Activated CD4-positive, alpha-beta T cell treated with anti-CD3 and anti-CD28 coated beads for 36 hours (primary cell): ENCODE results near the gene ISCU. TPM values are rescaled to one million over a fixed set of nuclear protein-coding genes. Genes with fewer than 3 reads are reported as not detected.
A peak's percentile ranks its signal among the peaks of the same experiment; 100 is the strongest.
"Not testable (repeated sequence)": the region's sequence is repeated elsewhere in the genome, so short reads cannot be mapped to it uniquely, and the experiment has no call there.

ENCODE experiments used
- ATAC-seq: fragments of 200-7000 bp; cut with Tn5 transposase; one replicate; pipeline ENCODE4 v1.10.0; 2021; ENCODE audit warnings: mild to moderate bottlenecking, moderate library complexity
- CTCF ChIA-PET: fragments of 350-600 bp; sonication (Branson Sonifier 250); formaldehyde crosslinking; loops from one replicate; lab custom pipeline; 2021; ENCODE audit warnings: antibody characterized with exemption; lab: Charles Lee
- POLR2A ChIA-PET: fragments of 350-600 bp; sonication (Branson Sonifier 250); formaldehyde crosslinking; loops from one replicate; lab custom pipeline; 2021; ENCODE audit warnings: antibody characterized with exemption, inconsistent platforms; lab: Charles Lee
- DNase-seq: peaks from one replicate; pipeline ENCODE4 v3.0.0-alpha.2; 2020
- H3K27ac Mint-ChIP-seq: one replicate; pipeline ENCODE4 v1.8.0; 2021; ENCODE audit warnings: mixed read lengths
- H3K27me3 Mint-ChIP-seq: one replicate; pipeline ENCODE4 v1.8.0; 2021; ENCODE audit warnings: mixed read lengths
- H3K36me3 Mint-ChIP-seq: one replicate; pipeline ENCODE4 v1.8.0; 2021; ENCODE audit warnings: low read depth, mixed read lengths
- H3K4me1 Mint-ChIP-seq: one replicate; pipeline ENCODE4 v1.8.0; 2021; ENCODE audit warnings: mixed read lengths
- H3K4me3 Mint-ChIP-seq: one replicate; pipeline ENCODE4 v1.8.0; 2021; ENCODE audit warnings: mild to moderate bottlenecking, moderate library complexity, mixed read lengths
- H3K9me3 Mint-ChIP-seq: one replicate; pipeline ENCODE4 v1.8.0; 2021; ENCODE audit warnings: low read depth, mixed read lengths
- intact Hi-C, 2 experiments: fragments of 100-400 bp; cut with DNase I in 1 of 2; cut with micrococcal nuclease in 1 of 2; formaldehyde crosslinking; loops; one replicate each; pipeline versions ENCODE4 v1.14.2 to v1.15.1; 2022 to 2024; cut with DNase I, micrococcal nuclease
- total RNA-seq, 2 experiments: library from RNA; stranded (reverse); gene quantifications; one replicate each; pipeline ENCODE4 v1.2.3, GENCODE V29; 2021

The ISCU gene
- total RNA-seq, 2 experiments from 2014 or later, result 67.3 to 83.8 TPM

DNA sequence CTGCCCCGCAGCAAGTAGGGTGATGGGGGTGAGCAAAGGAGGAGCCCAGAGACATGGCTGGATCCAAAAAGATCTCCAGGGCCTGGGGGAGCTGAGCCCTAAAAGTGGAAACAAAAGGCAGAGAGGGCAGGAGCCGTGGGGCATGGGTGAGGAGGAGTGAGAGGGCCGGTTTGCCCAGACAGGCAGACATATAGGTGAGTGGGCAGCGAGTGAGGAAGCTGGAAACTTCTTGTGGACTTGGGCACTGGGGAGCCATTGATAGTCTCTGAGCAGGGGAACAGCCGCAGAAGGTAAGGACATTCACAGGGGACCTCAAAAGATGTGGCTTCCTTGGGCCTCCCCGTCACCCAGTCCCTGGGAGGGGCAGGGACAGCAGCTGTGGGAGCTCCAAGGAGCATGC, 52.2 kb downstream of the ISCU start:
- peak overlapping the region; percentile 17 for H3K27ac Mint-ChIP-seq
- H3K27me3 Mint-ChIP-seq, result no peaks in the 10 kb centered on the region
- intact Hi-C loops, result loop anchor here in 1 of 2 experiments (10.0 kb wide), 1 partner anchor 850 kb away; the partner anchor contains the start of gene PRDM4
- ChIA-PET CTCF (interaction anchor here (9.0 kb wide), 1 partner anchor 49 kb away, joined by 270 read pairs; the partner anchor contains the start of genes ISCU and SART3), POLR2A (no interaction called here)
- DNase-seq (no peak), ATAC-seq (no peak)
- peaks cover 9% of the 10 kb centered on the region for H3K9me3 Mint-ChIP-seq
- H3K36me3 Mint-ChIP-seq, result peaks cover 11% of the 10 kb centered on the region
- no peak overlapping the region for H3K4me3 Mint-ChIP-seq
- peaks cover 38% of the 10 kb centered on the region for H3K4me1 Mint-ChIP-seq

DNA sequence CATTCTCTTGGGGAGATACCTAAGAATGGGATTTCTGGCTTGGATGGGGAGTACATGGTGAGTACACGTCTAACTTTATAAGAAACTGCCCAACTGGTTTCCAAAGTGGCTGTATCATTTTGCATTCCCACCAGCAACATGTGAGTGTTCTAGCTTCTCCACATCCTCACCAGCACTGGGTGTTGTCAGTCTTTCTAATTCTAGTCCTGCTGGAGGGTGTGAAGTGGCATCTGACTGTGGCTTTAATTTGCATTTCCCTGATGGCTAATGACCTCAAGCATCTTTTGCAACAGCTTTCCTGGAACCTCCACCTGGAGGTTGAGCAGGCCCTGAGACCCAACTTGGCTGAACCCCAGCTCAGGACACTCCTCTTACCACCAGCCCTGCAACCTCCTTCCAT, 53.5 kb downstream of the ISCU start:
- POLR2A ChIA-PET, result interaction anchor here (0.6 to 1.0 kb wide), 2 partner anchors 12 to 200 kb away, joined by 3 to 5 read pairs; no protein-coding TSS in a partner anchor
- Mint-ChIP-seq H3K9me3 (peaks cover 9% of the 10 kb centered on the region), H3K4me3 (no peak overlapping the region), H3K4me1 (peaks cover 38% of the 10 kb centered on the region), H3K27ac (peak overlapping the region; percentile 10), H3K36me3 (peaks cover 11% of the 10 kb centered on the region), H3K27me3 (no peaks in the 10 kb centered on the region)
- intact Hi-C loops, result loop anchor here in 1 of 2 experiments (10.0 kb wide), 1 partner anchor 851 kb away; the partner anchor contains the start of gene PRDM4
- ATAC-seq, result no peak
- CTCF ChIA-PET, result interaction anchor here (0.6 to 9.0 kb wide), 7 partner anchors 12 to 698 kb away, joined by 3 to 270 read pairs (median 3); partner anchors contain the start of genes ISCU, SART3 and SELPLG
- DNase-seq, result no peak

DNA sequence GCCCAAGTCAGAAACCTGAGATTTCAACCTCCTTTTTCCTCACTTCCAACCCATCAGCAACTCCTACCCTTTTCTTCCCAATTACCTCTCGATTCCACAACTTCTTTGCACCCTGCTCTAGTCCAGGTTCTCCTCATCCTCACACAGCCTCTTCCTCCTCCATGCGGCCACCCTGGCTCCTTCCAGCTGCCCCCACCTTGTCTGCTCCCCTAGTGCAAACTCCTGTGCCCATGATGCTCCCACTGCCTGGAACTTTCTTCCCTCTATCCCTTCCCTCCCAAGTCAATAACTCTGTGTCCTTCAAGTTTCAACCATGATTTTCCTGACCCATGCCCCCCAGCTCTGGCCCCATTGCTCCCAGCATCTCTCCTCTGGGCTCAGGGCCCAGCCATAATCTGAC, 54.0 kb downstream of the ISCU start:
- POLR2A ChIA-PET, result interaction anchor here (0.9 to 2.1 kb wide), 5 partner anchors 12 to 54 kb away, joined by 4 to 8 read pairs (median 7); partner anchors contain the start of gene ISCU
- H3K27ac Mint-ChIP-seq, result peak overlapping the region; percentile 77

DNA sequence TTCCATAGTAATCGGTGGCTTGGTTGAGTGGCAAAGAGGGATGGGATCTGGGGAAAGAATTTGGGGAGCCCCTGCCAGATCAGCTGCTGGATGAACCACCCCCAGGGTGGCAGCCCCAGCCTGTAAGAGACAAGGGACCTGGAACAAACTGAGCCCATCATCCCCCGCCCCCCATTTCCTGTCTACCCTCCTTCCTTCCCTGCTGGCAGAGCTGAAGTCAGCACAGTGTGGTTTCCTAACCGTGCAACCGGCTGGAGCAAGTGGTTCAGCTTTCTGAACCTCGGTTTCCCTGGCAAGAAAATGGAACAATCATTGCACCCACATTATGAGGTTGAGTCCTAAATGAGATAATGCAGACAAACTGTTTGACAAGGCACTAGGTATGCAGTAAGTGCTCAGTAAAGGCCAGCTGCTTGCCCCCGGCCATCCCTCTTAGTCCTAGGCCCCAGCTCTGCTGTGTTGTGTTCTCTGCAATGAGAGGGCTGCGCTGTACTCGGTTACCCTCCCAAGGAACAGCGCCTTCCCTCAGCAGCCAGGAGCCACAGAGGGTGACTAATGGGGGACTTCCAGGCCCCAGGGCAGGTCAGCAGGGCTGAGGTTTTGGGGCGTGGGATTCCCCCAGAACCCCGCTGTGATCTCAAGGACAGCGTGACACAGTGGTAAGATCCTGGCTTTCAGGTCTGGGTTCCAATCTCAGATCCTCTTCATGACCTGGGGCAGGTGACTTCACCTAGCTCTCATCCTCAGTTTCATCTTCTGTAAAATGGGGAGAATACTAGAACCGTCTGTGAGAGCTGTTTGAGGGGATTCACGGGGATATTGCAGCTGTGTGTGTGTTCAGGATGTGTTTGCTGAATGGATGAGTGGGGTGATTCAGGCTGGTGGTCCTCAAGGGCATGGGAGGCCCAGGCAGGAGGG, 54.8 kb downstream of the ISCU start:
- peak overlapping the region; percentile 13 for H3K4me3 Mint-ChIP-seq
- peak; percentile 92 for ATAC-seq
- POLR2A ChIA-PET, result interaction anchor here (0.6 to 2.1 kb wide), 8 partner anchors 11 to 141 kb away, joined by 3 to 8 read pairs (median 5); partner anchors contain the start of gene ISCU
- CTCF ChIA-PET, result interaction anchor here (0.6 to 9.0 kb wide), 29 partner anchors 8 to 1512 kb away, joined by 3 to 270 read pairs (median 6); partner anchors contain the start of genes FICD, ISCU, SART3 and SELPLG
- peaks cover 9% of the 10 kb centered on the region for H3K9me3 Mint-ChIP-seq
- H3K36me3 Mint-ChIP-seq, result peaks cover 19% of the 10 kb centered on the region
- DNase-seq, result peak; percentile 92
- intact Hi-C loops, result loop anchor here (1.0 to 10.0 kb wide), 9 partner anchors 12 to 852 kb away; partner anchors contain the start of genes FICD (in 1 of the 2), PRDM4 (in 1 of the 2) and SELPLG (in 1 of the 2)
- peaks cover 36% of the 10 kb centered on the region for H3K4me1 Mint-ChIP-seq
- no peaks in the 10 kb centered on the region for H3K27me3 Mint-ChIP-seq
- H3K27ac Mint-ChIP-seq, result peak overlapping the region; percentile 77

More for the DNA sequence above, 54.0 kb downstream of the ISCU start:
- CTCF ChIA-PET, result interaction anchor here (0.6 to 9.0 kb wide), 10 partner anchors 15 to 698 kb away, joined by 3 to 270 read pairs (median 23); partner anchors contain the start of genes ISCU, SART3 and SELPLG
- no peak for ATAC-seq
- Mint-ChIP-seq H3K9me3 (peaks cover 9% of the 10 kb centered on the region), H3K27me3 (no peaks in the 10 kb centered on the region), H3K36me3 (peaks cover 14% of the 10 kb centered on the region), H3K4me3 (no peak overlapping the region), H3K4me1 (peaks cover 41% of the 10 kb centered on the region)
- no peak for DNase-seq
- intact Hi-C loops, result loop anchor here in 1 of 2 experiments (10.0 kb wide), 1 partner anchor 852 kb away; the partner anchor contains the start of gene PRDM4

DNA sequence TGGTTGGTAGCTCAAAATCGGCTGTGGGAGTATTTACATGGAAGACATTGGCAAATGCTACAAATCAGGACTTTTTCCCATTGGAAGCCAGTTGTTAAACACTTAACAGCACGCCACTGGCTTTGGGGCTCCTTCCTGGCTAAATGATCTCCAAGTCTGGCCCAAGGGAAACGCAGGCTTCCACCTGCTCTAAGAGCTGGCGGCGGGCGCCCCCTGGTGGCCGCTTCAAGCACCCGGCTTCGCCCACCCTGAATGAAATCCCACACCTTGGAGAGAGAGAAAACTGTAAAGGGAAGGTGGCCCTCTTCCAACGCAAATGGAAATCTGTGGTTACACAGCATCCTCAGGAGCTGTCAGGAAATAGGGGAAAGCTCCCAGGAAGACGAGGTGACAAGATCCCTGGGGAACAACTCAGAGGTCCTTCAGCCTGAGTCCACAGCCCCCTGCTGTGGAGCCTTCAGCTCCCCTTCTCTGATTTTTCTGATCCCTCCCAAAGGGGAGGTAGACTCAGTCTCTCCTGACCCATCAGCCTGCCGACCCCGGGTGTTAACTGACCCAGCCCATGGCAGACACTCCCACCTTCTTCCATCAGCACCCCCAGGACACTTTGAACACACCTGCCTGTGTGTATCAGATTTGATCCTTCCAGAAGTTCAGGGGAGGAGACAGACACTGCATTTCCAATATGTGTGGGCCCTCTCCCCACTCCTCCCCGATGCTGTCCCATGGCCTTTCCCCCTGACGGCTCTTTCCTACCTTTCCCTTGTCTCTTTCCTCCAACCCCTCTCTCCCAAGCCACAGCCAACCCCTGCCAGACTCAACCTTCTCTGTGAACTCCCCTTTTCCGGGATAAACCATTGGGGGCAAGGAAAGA, 55.9 kb downstream of the ISCU start:
- ChIA-PET CTCF (interaction anchor here (0.6 to 9.0 kb wide), 33 partner anchors 9 to 1511 kb away, joined by 3 to 270 read pairs (median 5); partner anchors contain the start of genes FICD, ISCU, SART3 and SELPLG), POLR2A (interaction anchor here (0.6 to 2.1 kb wide), 7 partner anchors 10 to 56 kb away, joined by 3 to 8 read pairs (median 5); partner anchors contain the start of gene ISCU)
- DNase-seq, result peak; percentile 88
- Mint-ChIP-seq H3K4me3 (no peak overlapping the region), H3K36me3 (peaks cover 30% of the 10 kb centered on the region), H3K4me1 (peaks cover 40% of the 10 kb centered on the region), H3K27me3 (no peaks in the 10 kb centered on the region), H3K9me3 (peaks cover 9% of the 10 kb centered on the region), H3K27ac (peak overlapping the region; percentile 62)
- intact Hi-C loops, result loop anchor here in 1 of 2 experiments (1.0 to 10.0 kb wide), 4 partner anchors 55 to 854 kb away; partner anchors contain the start of genes FICD and PRDM4
- peak; percentile 46 for ATAC-seq

DNA sequence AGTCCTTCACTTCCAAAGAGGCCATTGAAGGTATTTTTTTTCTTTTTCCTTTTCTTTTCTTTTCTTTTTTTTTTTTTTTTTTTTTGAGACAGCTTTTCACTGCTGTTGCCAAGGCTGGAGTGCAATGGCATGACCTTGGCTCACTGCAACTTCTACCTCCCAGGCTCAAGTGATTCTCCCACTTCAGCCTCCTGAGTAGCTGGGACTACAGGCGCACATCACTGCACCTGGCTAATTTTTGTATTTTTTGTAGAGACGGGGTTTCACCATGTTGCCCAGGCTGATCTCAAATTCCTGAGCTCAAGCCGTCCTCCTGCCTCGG, 56.5 kb downstream of the ISCU start:
- peaks cover 40% of the 10 kb centered on the region for H3K4me1 Mint-ChIP-seq
- not testable (repeated sequence) for H3K9me3 Mint-ChIP-seq, ATAC-seq

More for the DNA sequence above, 56.5 kb downstream of the ISCU start:
- POLR2A ChIA-PET, result interaction anchor here (0.6 to 1.6 kb wide), 3 partner anchors 9 to 54 kb away, joined by 4 to 5 read pairs (median 5); no protein-coding TSS in a partner anchor
- not testable (repeated sequence) for H3K4me3 Mint-ChIP-seq, H3K27ac Mint-ChIP-seq, DNase-seq, H3K27me3 Mint-ChIP-seq
- H3K36me3 Mint-ChIP-seq, result peaks cover 36% of the 10 kb centered on the region
- intact Hi-C loops, result loop anchor here in 1 of 2 experiments (1.0 to 10.0 kb wide), 4 partner anchors 56 to 854 kb away; partner anchors contain the start of genes FICD and PRDM4
- CTCF ChIA-PET, result interaction anchor here (0.6 to 9.0 kb wide), 19 partner anchors 12 to 1263 kb away, joined by 3 to 270 read pairs (median 5); partner anchors contain the start of genes FICD, ISCU, SART3 and SELPLG

Other genes starting within 250 kb of the ISCU start
- gene CMKLR1, start 223.3 kb upstream of the ISCU start, total RNA-seq, result not detected
- gene FICD, start 47.3 kb upstream of the ISCU start, total RNA-seq, result 1 to 10 TPM; 3.5 to 4.5 TPM
- 10 to 100 TPM; 69.3 to 87.1 TPM for gene SART3, start 1.4 kb upstream of the ISCU start, total RNA-seq
- gene TMEM119, start 35.5 kb downstream of the ISCU start, total RNA-seq, result under 1 TPM; 0.21 to 0.28 TPM
- 10 to 100 TPM; 31.0 to 36.9 TPM for gene SELPLG, start 71.3 kb downstream of the ISCU start, total RNA-seq
- gene CORO1C, start 168.9 kb downstream of the ISCU start, total RNA-seq, result 10 to 100 TPM; 83.5 to 90.8 TPM